Measurements from ENCODE around the gene PERM1.

Gene PERM1

GRCh38 chr1:931380-932172 is 50.3 kb downstream of the PERM1 start:
- H3K9me3 Mint-ChIP-seq = no peaks in the 10 kb centered on the region
- peaks cover 38% of the 10 kb centered on the region for H3K27me3 Mint-ChIP-seq
- H3K4me3 Mint-ChIP-seq = no peak overlapping the region
- ATAC-seq (ENCODE audit: low read depth) (no peak), DNase-seq (ENCODE audit: low spot score in 2 of 2) (no peak)
- H3K36me3 Mint-ChIP-seq = no peaks in the 10 kb centered on the region
- H3K4me1 Mint-ChIP-seq = peaks cover 6% of the 10 kb centered on the region
- H3K27ac Mint-ChIP-seq = no peak overlapping the region

GRCh38 chr1:930633-931138 is 51.2 kb downstream of the PERM1 start:
- H3K27me3 Mint-ChIP-seq = peaks cover 42% of the 10 kb centered on the region
- H3K4me1 Mint-ChIP-seq = peaks cover 6% of the 10 kb centered on the region
- no peak for ATAC-seq (ENCODE audit: low read depth)

GRCh38 chr1:929712-930632 is 51.9 kb downstream of the PERM1 start:
- no peak overlapping the region for H3K27ac Mint-ChIP-seq
- H3K9me3 Mint-ChIP-seq = no peaks in the 10 kb centered on the region
- no peak for ATAC-seq (ENCODE audit: low read depth)
- H3K4me1 Mint-ChIP-seq = peaks cover 6% of the 10 kb centered on the region
- H3K27me3 Mint-ChIP-seq = peaks cover 37% of the 10 kb centered on the region
- no peak for DNase-seq (ENCODE audit: low spot score in 2 of 2)
- H3K36me3 Mint-ChIP-seq = no peaks in the 10 kb centered on the region
- no peak overlapping the region for H3K4me3 Mint-ChIP-seq

More at GRCh38 chr1:930633-931138, 51.2 kb downstream of the PERM1 start:
- DNase-seq (ENCODE audit: low spot score in 2 of 2) = no peak
- Mint-ChIP-seq H3K9me3 (no peaks in the 10 kb centered on the region), H3K27ac (no peak overlapping the region), H3K4me3 (no peak overlapping the region), H3K36me3 (no peaks in the 10 kb centered on the region)

GRCh38 chr1:928825-929661 is 52.9 kb downstream of the PERM1 start:
- no peaks in the 10 kb centered on the region for H3K36me3 Mint-ChIP-seq
- H3K27ac Mint-ChIP-seq = no peak overlapping the region
- peaks cover 35% of the 10 kb centered on the region for H3K27me3 Mint-ChIP-seq
- no peak for DNase-seq (ENCODE audit: low spot score in 2 of 2)
- H3K4me1 Mint-ChIP-seq = peaks cover 6% of the 10 kb centered on the region
- ATAC-seq (ENCODE audit: low read depth) = no peak
- H3K4me3 Mint-ChIP-seq = no peak overlapping the region
- no peaks in the 10 kb centered on the region for H3K9me3 Mint-ChIP-seq

DNA sequence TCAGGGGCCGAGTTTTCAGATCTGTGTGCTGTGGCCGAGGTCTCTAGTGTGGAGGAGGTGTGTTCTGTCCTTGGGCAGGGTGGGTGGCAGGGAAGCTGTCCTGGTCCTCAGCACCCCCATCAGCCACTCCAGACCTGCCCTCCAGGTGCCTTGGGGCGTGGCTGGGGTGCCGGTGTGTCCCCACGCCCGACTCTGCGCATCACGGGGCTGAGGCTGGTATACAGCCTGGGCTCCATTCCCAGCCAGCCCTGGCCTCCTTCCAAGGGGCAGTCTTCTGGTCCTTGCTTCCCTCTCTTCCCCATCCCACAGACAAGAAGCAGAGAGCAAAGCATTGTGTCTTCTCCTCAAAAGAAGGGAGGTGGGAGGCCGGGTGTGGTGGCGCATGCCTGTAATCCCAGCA is 54.1 kb downstream of the PERM1 start:
- Mint-ChIP-seq H3K4me3 (no peak overlapping the region), H3K36me3 (no peaks in the 10 kb centered on the region), H3K9me3 (no peaks in the 10 kb centered on the region), H3K27me3 (peaks cover 35% of the 10 kb centered on the region), H3K4me1 (peaks cover 11% of the 10 kb centered on the region), H3K27ac (no peak overlapping the region)
- DNase-seq (ENCODE audit: low spot score in 2 of 2) = no peak
- ATAC-seq (ENCODE audit: low read depth) = no peak

DNA sequence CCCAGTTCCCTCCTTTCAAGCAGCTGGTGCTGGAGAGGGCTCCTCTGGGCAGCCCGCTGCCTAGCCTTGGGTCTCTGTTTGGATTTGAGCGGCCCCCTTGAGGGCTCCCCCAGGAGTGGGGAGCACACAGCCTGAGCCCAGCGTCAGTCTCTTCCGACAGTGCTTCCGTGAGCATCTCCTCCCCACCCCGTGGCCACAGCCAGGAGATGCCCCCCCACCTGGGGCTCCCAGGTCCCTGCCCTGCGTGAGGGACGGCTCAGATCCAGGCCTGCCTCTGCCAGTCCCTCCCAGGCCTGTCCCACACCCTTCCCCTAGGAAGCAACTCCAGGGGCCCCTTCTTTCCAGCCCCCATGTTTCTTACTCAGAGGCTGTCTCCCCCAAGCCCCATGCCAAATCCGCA is 54.7 kb downstream of the PERM1 start:
- Mint-ChIP-seq H3K27me3 (peaks cover 34% of the 10 kb centered on the region), H3K27ac (no peak overlapping the region), H3K36me3 (no peaks in the 10 kb centered on the region), H3K9me3 (no peaks in the 10 kb centered on the region), H3K4me1 (peaks cover 11% of the 10 kb centered on the region), H3K4me3 (no peak overlapping the region)
- ATAC-seq (ENCODE audit: low read depth) (no peak), DNase-seq (ENCODE audit: low spot score in 2 of 2) (no peak)

DNA sequence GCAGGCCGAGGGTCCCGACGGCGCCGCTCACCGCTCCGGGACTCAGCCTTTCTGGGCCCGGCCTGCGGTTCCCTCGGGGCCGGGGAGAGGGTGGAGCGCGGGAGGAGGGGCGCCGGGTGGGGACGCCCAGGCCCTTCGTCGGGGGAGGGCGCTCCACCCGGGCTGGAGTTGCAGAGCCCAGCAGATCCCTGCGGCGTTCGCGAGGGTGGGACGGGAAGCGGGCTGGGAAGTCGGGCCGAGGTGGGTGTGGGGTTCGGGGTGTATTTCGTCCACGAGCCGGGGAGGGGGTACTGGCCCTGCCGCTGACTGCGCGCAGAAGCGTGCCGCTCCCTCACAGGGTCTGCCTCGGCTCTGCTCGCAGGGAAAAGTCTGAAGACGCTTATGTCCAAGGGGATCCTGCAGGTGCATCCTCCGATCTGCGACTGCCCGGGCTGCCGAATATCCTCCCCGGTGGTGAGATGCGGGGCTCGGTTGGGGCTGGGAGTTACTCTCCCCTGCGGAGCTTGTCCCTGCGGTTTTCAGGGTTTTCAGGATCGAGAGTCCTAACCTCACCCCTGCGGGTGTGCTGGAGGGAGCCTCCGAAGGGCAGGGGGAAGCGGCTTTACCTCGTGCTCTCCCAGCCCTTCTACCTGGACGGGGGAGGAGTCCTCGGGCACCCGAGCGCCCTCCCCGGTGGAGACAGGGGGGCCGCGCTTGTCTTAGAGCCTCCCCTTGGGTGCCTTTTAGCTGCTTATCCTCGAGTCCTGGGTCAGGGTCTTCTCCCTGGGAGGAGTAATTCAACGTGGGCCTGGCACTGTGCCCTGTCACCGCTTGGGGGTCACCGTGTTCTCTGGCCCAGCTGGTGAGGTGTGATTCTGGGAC is 56.1 kb downstream of the PERM1 start:
- Mint-ChIP-seq H3K27ac (no peak overlapping the region), H3K36me3 (no peaks in the 10 kb centered on the region), H3K4me1 (peaks cover 10% of the 10 kb centered on the region), H3K4me3 (peak overlapping the region; percentile 41), H3K27me3 (peaks cover 38% of the 10 kb centered on the region), H3K9me3 (no peaks in the 10 kb centered on the region)
- ATAC-seq (ENCODE audit: low read depth) = peak; percentile 8
- no peak for DNase-seq (ENCODE audit: low spot score in 2 of 2)
